Measurements from ENCODE around the gene KCNC3.

The KCNC3 gene

DNA sequence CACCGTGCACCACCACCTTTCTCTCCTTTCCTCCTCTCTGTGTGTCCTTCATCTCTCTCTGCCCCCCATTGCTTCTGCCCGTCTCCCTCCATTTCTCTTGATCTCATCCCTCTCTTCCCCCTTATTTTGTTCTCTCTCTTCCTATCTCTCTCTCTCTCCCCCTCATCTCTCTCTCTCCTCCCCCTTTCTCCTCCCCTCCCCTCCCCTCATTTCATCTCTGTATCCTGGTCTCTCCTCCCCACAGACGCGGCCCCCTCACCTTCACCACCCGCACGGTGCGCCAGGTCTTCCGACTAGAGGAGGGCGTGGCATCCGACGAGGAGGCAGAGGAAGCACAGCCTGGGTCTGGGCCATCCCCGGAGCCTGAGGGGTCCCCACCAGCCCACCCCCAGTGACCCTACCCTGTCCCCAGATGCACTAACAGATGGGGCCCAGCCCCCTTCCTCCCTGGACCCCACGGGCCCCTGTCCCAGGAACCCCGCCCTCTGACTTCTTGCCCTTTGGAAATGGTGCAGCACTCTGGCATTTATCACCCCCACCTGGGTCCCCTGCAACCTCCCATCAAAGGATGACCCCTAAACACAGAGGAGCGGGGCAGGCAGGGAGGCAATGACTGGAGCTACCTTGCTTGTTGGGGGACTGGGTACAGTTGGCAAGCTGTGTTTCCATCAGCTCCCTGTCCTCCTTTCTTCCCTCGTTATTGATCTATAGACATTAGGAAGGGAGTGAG is 19.6 kb downstream of the KCNC3 start:
- no peak for DNase-seq

GRCh38 chr19:50308991-50309390 is 20.2 kb downstream of the KCNC3 start:
- no peak for DNase-seq

GRCh38 chr19:50303558-50303957 is 25.6 kb downstream of the KCNC3 start:
- no peak for DNase-seq

DNA sequence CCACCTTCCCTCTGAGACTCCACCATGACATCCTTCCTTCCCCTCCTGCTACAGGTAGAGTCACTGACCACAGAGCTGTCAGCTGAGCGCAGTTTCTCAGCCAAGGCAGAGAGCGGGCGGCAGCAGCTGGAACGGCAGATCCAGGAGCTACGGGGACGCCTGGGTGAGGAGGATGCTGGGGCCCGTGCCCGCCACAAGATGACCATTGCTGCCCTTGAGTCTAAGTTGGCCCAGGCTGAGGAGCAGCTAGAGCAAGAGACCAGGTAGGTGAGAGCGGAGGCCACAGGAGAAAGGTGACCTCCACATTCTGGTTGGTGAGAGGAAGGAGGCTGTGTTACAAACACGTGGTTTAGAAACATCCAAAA is 27.6 kb downstream of the KCNC3 start:
- DNase-seq: no peak

DNA sequence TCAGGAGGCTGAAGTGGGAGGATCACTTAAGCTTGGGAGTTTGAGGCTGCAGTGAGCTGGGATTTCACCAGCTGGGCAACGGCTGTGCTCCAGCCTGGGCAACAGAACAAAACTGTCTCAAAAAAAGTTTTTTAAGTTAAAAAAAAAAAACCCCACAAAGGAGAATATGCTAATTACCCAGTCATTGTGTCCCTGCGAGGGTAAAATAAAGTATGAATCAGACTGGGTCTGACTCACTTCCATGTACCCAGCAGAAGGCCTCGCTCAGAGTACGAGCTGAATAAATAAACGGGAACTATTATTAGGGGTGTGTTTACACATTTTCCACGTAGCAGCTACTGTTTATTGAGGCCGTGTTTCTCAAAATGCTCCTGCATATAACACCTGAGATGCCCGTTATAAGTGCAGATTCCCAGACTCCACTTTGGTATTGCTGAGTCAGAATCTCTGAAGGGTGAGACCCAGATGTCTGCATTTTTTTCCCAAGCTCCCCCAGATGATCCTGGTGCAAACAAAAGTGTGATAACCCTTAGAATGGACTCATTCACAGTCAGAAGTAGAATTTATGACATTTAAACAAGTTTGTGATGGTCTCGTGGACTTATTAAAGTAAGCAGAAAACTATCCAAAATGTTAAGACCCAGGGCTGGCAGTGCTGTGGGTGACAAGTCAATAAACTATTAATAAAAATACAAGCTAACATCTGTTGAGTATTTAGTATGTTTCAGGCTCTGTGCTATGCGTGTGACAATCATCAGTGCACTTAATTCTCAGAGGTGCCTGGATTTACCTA is 28.2 kb downstream of the KCNC3 start:
- no peak for DNase-seq

GRCh38 chr19:50300051-50300450 is 29.1 kb downstream of the KCNC3 start:
- DNase-seq: no peak

DNA sequence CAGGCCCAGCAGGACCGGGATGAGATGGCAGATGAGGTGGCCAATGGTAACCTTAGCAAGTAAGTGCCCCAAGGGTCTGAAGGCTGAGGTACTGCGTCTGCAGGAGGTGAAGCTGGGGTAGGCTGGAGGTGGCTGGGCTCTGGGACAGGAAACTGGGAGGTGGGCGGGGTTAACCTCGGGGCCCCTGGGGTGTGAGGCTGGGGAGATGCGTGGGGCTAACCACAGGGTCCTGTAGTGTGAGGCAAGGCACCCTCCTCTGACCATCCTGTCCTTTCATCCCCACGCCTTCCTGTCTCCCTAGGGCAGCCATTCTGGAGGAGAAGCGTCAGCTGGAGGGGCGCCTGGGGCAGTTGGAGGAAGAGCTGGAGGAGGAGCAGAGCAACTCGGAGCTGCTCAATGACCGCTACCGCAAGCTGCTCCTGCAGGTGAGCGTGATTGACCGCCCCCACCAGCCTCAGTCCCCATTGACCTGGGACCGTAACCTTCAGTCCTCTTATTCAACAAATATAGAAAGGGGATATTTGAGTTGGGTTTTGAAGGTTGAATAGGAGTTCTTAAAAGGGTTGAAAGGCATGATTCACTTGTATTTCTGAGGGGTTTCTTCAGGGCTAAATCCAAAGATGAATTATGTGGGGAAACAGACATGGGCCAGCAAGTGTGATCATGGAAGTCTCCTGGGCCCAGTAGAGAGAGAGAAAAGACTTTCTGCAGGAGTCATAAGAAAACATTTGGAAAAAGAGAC is 35.7 kb downstream of the KCNC3 start:
- no peak for DNase-seq

GRCh38 chr19:50292216-50292827 is 36.9 kb downstream of the KCNC3 start:
- DNase-seq: no peak

- DNase-seq: no peak
Observed at GRCh38 chr19:50290775-50291174, 38.4 kb downstream of the KCNC3 start.

- DNase-seq: no peak
Observed at GRCh38 chr19:50290011-50290410, 39.2 kb downstream of the KCNC3 start.

GRCh38 chr19:50288954-50289353 is 40.2 kb downstream of the KCNC3 start:
- no peak for DNase-seq

DNA sequence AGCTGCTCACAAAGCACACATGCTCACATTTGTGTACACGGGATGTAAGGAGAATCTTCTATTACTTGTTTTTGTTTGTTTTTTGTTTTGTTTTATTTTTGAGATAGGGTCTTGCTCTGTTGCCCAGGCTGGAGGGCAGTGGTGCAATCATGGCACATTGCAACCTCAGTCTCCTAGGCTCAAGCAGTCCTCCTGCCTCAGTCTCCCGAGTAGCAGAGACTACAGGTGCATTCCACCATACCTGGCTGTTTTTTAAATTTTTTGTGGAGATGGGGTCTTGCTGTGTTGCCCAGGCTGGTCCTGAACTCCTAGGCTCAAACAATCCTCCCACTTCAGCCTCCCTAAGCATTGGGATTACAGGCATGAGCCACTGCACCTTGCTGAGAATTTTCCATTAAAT is 41.8 kb downstream of the KCNC3 start:
- no peak for DNase-seq

DNA sequence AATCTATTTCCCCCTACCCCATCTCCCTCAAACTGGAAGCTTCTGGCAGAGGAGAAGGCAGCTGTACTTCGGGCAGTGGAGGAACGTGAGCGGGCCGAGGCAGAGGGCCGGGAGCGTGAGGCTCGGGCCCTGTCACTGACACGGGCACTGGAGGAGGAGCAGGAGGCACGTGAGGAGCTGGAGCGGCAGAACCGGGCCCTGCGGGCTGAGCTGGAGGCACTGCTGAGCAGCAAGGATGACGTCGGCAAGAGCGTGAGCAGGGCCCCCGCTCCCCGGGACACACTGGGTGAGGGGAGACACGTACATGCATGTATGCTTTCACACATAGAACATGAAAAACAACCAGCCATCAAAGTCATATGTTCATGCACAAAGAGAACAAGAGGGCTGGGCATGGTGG is 42.7 kb downstream of the KCNC3 start:
- no peak for DNase-seq

- no peak for DNase-seq
Observed at GRCh38 chr19:50285833-50286232, 43.3 kb downstream of the KCNC3 start.

DNA sequence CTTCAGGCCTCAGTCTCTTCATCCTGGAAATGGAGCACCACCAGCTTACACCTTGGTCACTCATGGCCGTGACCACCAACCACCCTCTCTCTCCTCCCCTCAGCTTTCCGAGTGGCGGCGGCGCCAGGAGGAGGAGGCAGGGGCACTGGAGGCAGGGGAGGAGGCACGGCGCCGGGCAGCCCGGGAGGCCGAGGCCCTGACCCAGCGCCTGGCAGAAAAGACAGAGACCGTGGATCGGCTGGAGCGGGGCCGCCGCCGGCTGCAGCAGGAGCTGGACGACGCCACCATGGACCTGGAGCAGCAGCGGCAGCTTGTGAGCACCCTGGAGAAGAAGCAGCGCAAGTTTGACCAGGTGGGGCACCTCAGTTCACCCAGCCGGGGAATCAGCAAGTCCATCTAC is 47.7 kb downstream of the KCNC3 start:
- no peak for DNase-seq

GRCh38 chr19:50280983-50281382 is 48.2 kb downstream of the KCNC3 start:
- no peak for DNase-seq

DNA sequence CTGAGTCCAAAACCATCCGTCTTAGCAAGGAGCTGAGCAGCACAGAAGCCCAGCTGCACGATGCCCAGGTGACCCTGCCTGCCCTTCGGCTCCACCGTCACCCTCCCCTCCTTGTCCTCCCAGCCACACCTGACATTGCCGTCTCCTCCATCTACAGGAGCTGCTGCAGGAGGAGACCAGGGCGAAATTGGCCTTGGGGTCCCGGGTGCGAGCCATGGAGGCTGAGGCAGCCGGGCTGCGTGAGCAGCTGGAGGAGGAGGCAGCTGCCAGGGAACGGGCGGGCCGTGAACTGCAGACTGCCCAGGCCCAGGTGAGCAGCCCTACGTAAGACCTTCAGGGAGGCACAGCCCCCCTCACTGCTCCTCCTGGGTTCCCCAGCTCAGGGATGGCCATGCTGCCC is 49.1 kb downstream of the KCNC3 start:
- DNase-seq: no peak

- DNase-seq: no peak
Observed at GRCh38 chr19:50277966-50278580, 51.1 kb downstream of the KCNC3 start.

- DNase-seq: no peak
Observed at GRCh38 chr19:50276370-50277063, 52.7 kb downstream of the KCNC3 start.

- DNase-seq: no peak
Observed at GRCh38 chr19:50275577-50276368, 53.4 kb downstream of the KCNC3 start.

DNA sequence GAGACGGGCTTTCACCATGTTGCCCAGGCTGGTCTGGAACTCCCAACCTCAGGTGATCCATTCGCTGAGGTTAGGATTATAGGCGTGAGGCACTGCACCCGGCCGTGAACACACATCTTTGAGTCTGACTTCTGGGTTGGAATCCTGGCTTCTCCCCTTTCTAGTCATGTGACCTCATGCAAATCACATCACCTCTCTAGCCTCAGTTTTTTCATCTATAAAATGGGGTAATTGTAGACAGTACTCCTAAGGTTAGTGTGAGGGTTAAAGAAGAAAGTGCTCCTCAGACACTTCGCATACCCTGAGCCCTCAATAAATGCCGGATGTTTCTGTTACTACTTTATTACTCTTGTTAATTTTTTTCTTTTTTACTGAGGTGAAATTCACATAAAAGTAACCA is 55.4 kb downstream of the KCNC3 start:
- no peak for DNase-seq
